Activated CD8-positive, alpha-beta memory T cell treated with anti-CD3 and anti-CD28 coated beads, Interleukin-2, amount 50 U/mL, for 48 hours (primary cell): Measurements from ENCODE around the gene ZNF367.
"Not testable (repeated sequence)": the region's sequence is repeated elsewhere in the genome, so short reads cannot be mapped to it uniquely, and the experiment has no call there.

Experiments
- DNase-seq: peaks from one replicate; pipeline ENCODE4 v3.0.0-alpha.2; 2020

Gene ZNF367

GRCh38 chr9:96360523-96360922, 57.6 kb downstream of the ZNF367 start:
- DNase-seq: not testable (repeated sequence)

DNA sequence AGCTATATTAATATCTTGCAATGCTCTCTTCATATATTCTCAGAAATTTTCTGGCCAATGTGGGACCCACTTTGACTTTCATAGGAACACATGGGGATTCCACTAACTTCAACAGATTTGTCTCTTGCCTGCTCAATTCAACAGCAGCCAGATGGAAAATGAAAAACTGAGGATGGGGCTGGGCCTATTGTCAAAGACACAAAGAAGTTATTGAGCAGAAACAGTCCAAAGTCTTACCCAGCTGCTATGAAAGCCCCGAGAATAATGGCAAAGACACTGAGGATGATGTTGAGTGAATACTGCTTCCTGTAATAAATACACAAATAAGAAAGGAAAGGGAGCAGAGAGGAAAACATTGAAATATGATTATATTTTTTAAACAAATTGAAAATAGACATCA, 67.3 kb downstream of the ZNF367 start:
- no peak for DNase-seq

GRCh38 chr9:96348261-96348660, 69.9 kb downstream of the ZNF367 start:
- DNase-seq: no peak

GRCh38 chr9:96345551-96345950, 72.6 kb downstream of the ZNF367 start:
- DNase-seq: no peak

- DNase-seq: no peak
Observed at GRCh38 chr9:96344458-96345180, 73.6 kb downstream of the ZNF367 start.

DNA sequence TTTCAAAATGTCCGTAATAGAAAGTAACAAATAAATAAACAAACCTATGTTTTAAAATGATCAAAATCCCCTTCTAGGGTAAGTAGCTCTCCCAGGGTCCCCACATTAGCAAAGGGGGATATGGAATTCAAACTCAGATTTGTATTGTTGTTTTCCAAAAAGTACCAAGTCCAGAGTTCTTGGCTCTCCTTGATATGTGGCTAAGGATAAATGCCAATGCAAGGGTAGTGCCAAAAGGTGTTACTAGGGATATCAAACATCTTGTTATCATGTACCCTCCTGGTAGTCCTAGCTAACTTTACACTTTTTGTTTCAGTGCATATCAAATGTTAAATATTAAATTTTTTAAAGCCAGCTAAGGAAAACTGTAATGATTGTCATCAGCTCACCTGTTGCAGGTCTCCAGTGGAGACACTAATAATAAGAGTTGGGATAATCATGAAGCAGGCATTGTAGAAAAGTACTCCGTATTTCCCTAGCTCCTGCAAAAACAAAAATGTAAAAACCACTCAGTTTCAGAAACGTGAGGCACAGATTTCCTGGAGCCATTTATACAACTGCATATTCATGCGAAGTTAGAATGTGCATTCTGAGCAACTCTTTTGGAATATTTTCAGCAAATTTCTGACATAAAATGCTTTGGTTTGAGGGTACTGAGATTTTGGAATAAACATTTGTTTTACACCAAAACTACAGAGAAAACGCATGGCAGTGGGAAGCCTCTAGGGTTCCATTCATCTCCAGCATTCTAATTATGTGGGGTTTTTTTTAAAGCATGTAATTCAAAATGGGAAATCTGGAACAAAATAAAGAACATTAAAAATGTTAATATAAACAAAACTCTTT, 74.4 kb downstream of the ZNF367 start:
- DNase-seq: no peak

GRCh38 chr9:96342571-96343245, 75.5 kb downstream of the ZNF367 start:
- DNase-seq: no peak

GRCh38 chr9:96340707-96341106, 77.5 kb downstream of the ZNF367 start:
- no peak for DNase-seq

DNA sequence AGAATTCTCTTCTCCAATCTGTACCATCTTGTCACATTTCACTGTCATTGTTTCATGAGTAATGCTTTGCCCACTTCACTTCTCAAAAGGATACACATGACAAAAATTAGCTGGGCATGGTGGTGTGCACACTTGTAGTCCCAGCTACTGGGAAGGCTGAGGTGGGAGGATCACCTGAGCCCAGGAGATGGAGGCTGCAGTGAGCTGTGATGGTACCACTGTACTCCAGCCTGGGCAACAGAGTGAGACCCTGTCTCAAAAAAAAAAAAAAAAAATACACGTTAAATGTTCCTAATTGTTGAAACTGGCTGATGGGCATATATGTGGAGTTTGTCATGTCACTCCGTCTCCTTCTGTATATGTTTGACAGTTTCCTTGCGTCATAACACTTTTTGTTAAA, 79.9 kb downstream of the ZNF367 start:
- DNase-seq: no peak
